K562 (cell line): ENCODE results near the gene BNIP5. TPM values are rescaled to one million over a fixed set of nuclear protein-coding genes. Genes with fewer than 3 reads are reported as not detected.

Experiments
- ATAC-seq: fragments of 200-7000 bp; cut with Tn5 transposase; 3 replicates; pipeline ENCODE4 v1.9.1; 2020; ENCODE audit warnings: moderate library complexity
- BruUV-seq: library from RNA; stranded (reverse); fragments of 400-500 nt; replicated peaks from 2 replicates; lab custom pipeline; 2021; lab: Mats Ljungman, UMichigan
- CTCF ChIA-PET: fragments of 300-600 bp; formaldehyde crosslinking; extraction: SDS; loops from one replicate; lab custom pipeline; 2021; ENCODE audit warnings: low intra/inter-chr PET ratio; lab: Yijun Ruan, JAX
- POLR2A ChIA-PET: fragments of 300-600, 350-650 bp; sonication (Branson Sonifier 250); formaldehyde crosslinking; extraction: SDS; loops from one replicate; lab custom pipeline; 2021; ENCODE audit warnings: antibody characterized with exemption, inconsistent platforms; lab: Yijun Ruan, JAX
- DNase-seq, 4 experiments: peaks; one replicate each; pipeline versions ENCODE4 v3.0.0 to v3.0.0-alpha.2; 2011 to 2018; ENCODE audit warnings: low spot score in 3 of 4, mixed read lengths in 3 of 4; ENCODE audit errors: extremely low read depth in 1 of 4
- FAIRE-seq: peaks from 2 replicates; lab custom pipeline; 2011; peaks lifted over from hg19 to GRCh38; lab: Jason Lieb, UNC
- H2AFZ ChIP-seq: 2 replicates; pipeline ENCODE4 v1.6.0; 2011; ENCODE audit warnings: low read depth, low read length, control low read depth, inconsistent platforms
- H3K27ac ChIP-seq: fragments of 200-600 bp; 3 replicates; pipeline ENCODE4 v1.8.0; 2011; ENCODE audit warnings: low read depth, mild to moderate bottlenecking, control low read depth, inconsistent platforms, low read length, moderate library complexity, mixed read lengths; ENCODE audit errors: extremely low read depth
- H3K27me3 ChIP-seq, 2 experiments: fragments of 300-600 bp in 1 of 2; 2 replicates in 1 of 2; 3 replicates in 1 of 2; pipeline versions ENCODE4 v1.6.0 to v1.8.0; 2011; ENCODE audit warnings: inconsistent platforms in 2 of 2, low read length in 2 of 2, mild to moderate bottlenecking in 1 of 2, mixed read lengths in 1 of 2, moderate library complexity in 1 of 2; ENCODE audit not compliant: control insufficient read depth in 2 of 2, insufficient read depth in 2 of 2
- H3K36me3 ChIP-seq: fragments of 300-600 bp; 3 replicates; pipeline ENCODE4 v1.8.0; 2011; ENCODE audit warnings: mild to moderate bottlenecking, low read length, inconsistent platforms; ENCODE audit not compliant: control insufficient read depth, insufficient read depth
- H3K4me1 ChIP-seq, 2 experiments: fragments of 200-600 bp in 1 of 2; replicated peaks in 1 of 2; 2 replicates in 1 of 2; 3 replicates in 1 of 2; pipeline versions ENCODE4 v1.5.1 to v1.8.0; 2011; ENCODE audit warnings: inconsistent platforms in 2 of 2, low read length in 2 of 2, mild to moderate bottlenecking in 1 of 2, mixed read lengths in 1 of 2, moderate library complexity in 1 of 2; ENCODE audit not compliant: control insufficient read depth in 2 of 2, insufficient read depth in 2 of 2
- H3K4me2 ChIP-seq: 2 replicates; pipeline ENCODE4 v1.6.1; 2011; ENCODE audit warnings: low read length, control low read depth, inconsistent platforms, mixed read lengths; ENCODE audit not compliant: insufficient read depth
- H3K4me3 ChIP-seq: fragments of 200-600 bp; sonication (generic), shearing (Covaris generic); 2 replicates; pipeline ENCODE4 v1.5.1; 2016; ENCODE audit warnings: control low read depth, inconsistent platforms
- H3K79me2 ChIP-seq: fragments of 200-600 bp; 3 replicates; pipeline ENCODE4 v1.8.0; 2011; ENCODE audit warnings: low read length, inconsistent platforms; ENCODE audit not compliant: control insufficient read depth, insufficient read depth
- H3K9ac ChIP-seq, 2 experiments: 2 replicates each; pipeline versions ENCODE4 v1.6.0 to v1.6.1; 2011; ENCODE audit warnings: low read depth in 2 of 2, low read length in 2 of 2, control low read depth in 1 of 2, inconsistent platforms in 1 of 2, mild to moderate bottlenecking in 1 of 2, mixed read lengths in 1 of 2; ENCODE audit not compliant: insufficient read depth in 1 of 2
- H3K9me1 ChIP-seq: one replicate; pipeline ENCODE4 v1.6.0; 2011; ENCODE audit warnings: inconsistent platforms, mild to moderate bottlenecking, low read length, moderate library complexity; ENCODE audit not compliant: control insufficient read depth, insufficient read depth
- H3K9me3 ChIP-seq: replicated peaks from 2 replicates; pipeline ENCODE4 v1.5.1; 2011; ENCODE audit warnings: low read depth, low read length, inconsistent platforms; ENCODE audit not compliant: control insufficient read depth, insufficient read depth
- H4K20me1 ChIP-seq: replicated peaks from 2 replicates; pipeline ENCODE4 v1.6.1; 2011; ENCODE audit warnings: low read length, inconsistent platforms, mixed read lengths; ENCODE audit not compliant: control insufficient read depth, insufficient read depth
- ATF7 ChIP-seq: fragments of 450-650 bp; IDR thresholded peaks from 2 replicates; pipeline ENCODE4 v1.7.1; 2014; ENCODE audit warnings: mild to moderate bottlenecking, moderate library complexity
- BHLHE40 ChIP-seq: IDR thresholded peaks from 2 replicates; pipeline ENCODE4 v1.6.1; 2011; ENCODE audit warnings: low read length, improper control_type of control experiment
- CTBP1 ChIP-seq: fragments of 450-650 bp; IDR thresholded peaks from 2 replicates; pipeline ENCODE4 v1.6.1; 2016; ENCODE audit warnings: borderline replicate concordance
- EGR1 ChIP-seq: fragments of 450-650 bp; conservative IDR thresholded peaks from 2 replicates; pipeline ENCODE4 v1.6.1; 2017; ENCODE audit warnings: mild to moderate bottlenecking
- FOSL1 ChIP-seq: fragments of 200-800 bp; sonication (Bioruptor generic); conservative IDR thresholded peaks from 2 replicates; pipeline ENCODE4 v1.6.1; 2016; ENCODE audit warnings: missing genetic modification characterization, missing compliant biosample characterization
- JUN ChIP-seq, 2 experiments: sonication (generic) in 1 of 2; formaldehyde crosslinking in 1 of 2; IDR thresholded peaks; 2 replicates each; pipeline versions ENCODE4 v1.6.1 to v1.8.0; 2012 to 2022; ENCODE audit warnings: borderline replicate concordance in 2 of 2, mild to moderate bottlenecking in 2 of 2, improper control_type of control experiment in 1 of 2, low read depth in 1 of 2, low read length in 1 of 2, missing genetic modification reagents in 1 of 2
- JUND ChIP-seq, 2 experiments: IDR thresholded peaks; 2 replicates in 1 of 2; 3 replicates in 1 of 2; pipeline ENCODE4 v1.6.1; 2011; ENCODE audit warnings: borderline replicate concordance in 2 of 2, low read depth in 2 of 2, low read length in 2 of 2, improper control_type of control experiment in 1 of 2, missing biosample characterization in 1 of 2, missing genetic modification characterization in 1 of 2, missing genetic modification reagents in 1 of 2
- MAZ ChIP-seq, 2 experiments: fragments of 450-650 bp in 1 of 2; sonication (generic) in 1 of 2; formaldehyde crosslinking; IDR thresholded peaks in 1 of 2; conservative IDR thresholded peaks in 1 of 2; 2 replicates each; pipeline versions ENCODE4 v1.4.0 to v1.5.0; 2020; ENCODE audit warnings: mild to moderate bottlenecking in 1 of 2, missing genetic modification reagents in 1 of 2
- RAD21 ChIP-seq, 2 experiments: fragments of 250-450 bp in 1 of 2; fragments of 450-650 bp in 1 of 2; sonication (Bioruptor Pico) in 1 of 2; formaldehyde crosslinking in 1 of 2; IDR thresholded peaks in 1 of 2; conservative IDR thresholded peaks in 1 of 2; 2 replicates each; pipeline versions ENCODE4 v1.4.0 to v1.8.0; 2020 to 2022; ENCODE audit warnings: mild to moderate bottlenecking in 2 of 2, moderate library complexity in 1 of 2
- WGBS: fragments of 100-300 bp; shearing (Covaris generic); methylation state at CpG from one replicate; pipeline ENCODE4 v1.1.6; 2016; ENCODE audit warnings: low coverage, mixed read lengths; ENCODE audit not compliant: insufficient coverage; ENCODE audit errors: missing lambda C conversion rate; 5-methylcytosine and 5-hydroxymethylcytosine counted together
- in situ Hi-C: fragments of 300-500 bp; cut with MboI; formaldehyde crosslinking; loops from 4 replicates; pipeline ENCODE4 v1.15.0; 2018; ENCODE audit warnings: inconsistent platforms, mixed read lengths
- intact Hi-C: fragments of 100-400 bp; cut with micrococcal nuclease; formaldehyde crosslinking; loops from 2 replicates; pipeline ENCODE4 v1.14.2; 2022
- polyA plus RNA-seq, 8 experiments: library from polyadenylated mRNA; depleted of rRNA in 4 of 8; stranded (reverse) in 5 of 8; unstranded in 3 of 8; fragments of >200 nt; fragmentation: Nextera tagmentation in 2 of 8; fragmentation: Illumina TruSeq in 1 of 8; extraction: Ambion mirVana in 2 of 8; extraction: Trizol in 1 of 8; gene quantifications; 2 replicates each; pipeline versions ENCODE4 v1.2.1 to v1.2.3, GENCODE V29; 2011 to 2014; ENCODE audit warnings: inconsistent platforms in 1 of 8, missing spikeins in 1 of 8
- total RNA-seq, 7 experiments: library from RNA; depleted of rRNA in 6 of 7; stranded (reverse); fragments of >200 nt in 6 of 7; fragmentation: Illumina TruSeq in 2 of 7; extraction: Trizol in 2 of 7; gene quantifications; 2 replicates each; pipeline versions ENCODE4 v1.2.1 to v1.2.3, GENCODE V29; 2011 to 2021; ENCODE audit warnings: low replicate concordance in 1 of 7
- TF ChIP-seq, protein P1 (sequence below): IDR thresholded peaks from 2 replicates; pipeline ENCODE4 v1.6.1; 2014; ENCODE audit warnings: antibody characterized with exemption
- TF ChIP-seq, protein P2 (sequence below): fragments of 450-650 bp; conservative IDR thresholded peaks from 2 replicates; pipeline ENCODE4 v1.6.1; 2016; ENCODE audit warnings: missing genetic modification characterization, low read depth, mild to moderate bottlenecking, control low read depth, missing compliant biosample characterization
- TF ChIP-seq, protein P3 (sequence below): fragments of 450-650 bp; IDR thresholded peaks from 2 replicates; pipeline ENCODE4 v1.6.1; 2016
- TF ChIP-seq, protein P4 (sequence below), 3 experiments: IDR thresholded peaks in 2 of 3; conservative IDR thresholded peaks in 1 of 3; 2 replicates each; pipeline ENCODE4 v1.5.1; 2011 to 2012; ENCODE audit warnings: low read length in 3 of 3, mild to moderate bottlenecking in 3 of 3, control low read depth in 2 of 3, improper control_type of control experiment in 1 of 3, inconsistent platforms in 1 of 3, low read depth in 1 of 3, mixed read lengths in 1 of 3, moderate library complexity in 1 of 3; ENCODE audit not compliant: insufficient read depth in 2 of 3

Gene BNIP5
- total and polyA plus RNA-seq, 9 of the 15 experiments (the other 6 are each of a cell fraction or from before 2014, with no cell fraction given), result not detected

DNA sequence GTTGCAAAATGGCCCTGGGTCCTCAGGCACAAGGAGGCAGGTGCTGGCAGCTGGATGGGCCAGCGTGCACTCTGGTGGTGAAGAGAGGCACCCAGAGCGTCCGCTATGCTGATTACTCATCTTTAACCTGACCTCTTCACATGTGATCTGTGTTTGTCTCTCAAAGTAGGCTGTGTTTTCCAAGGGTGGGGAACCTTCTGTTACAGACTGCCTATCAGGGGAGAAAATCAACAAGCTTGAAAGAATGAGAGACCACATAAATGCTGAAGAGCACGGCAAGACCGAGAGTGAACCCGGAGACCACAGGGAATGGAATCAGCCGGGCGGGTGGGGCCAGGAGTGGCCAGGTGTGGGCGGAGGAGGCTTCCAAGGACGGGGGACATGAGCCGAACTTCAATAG lies 16.2 kb downstream of the BNIP5 start:
- Histone ChIP-seq H3K4me2 (peak overlapping the region; percentile 3; the same call in 1 of the 2 replicates), H3K36me3 (no peaks in the 10 kb centered on the region), H3K4me3 (no peak overlapping the region), H3K27ac (no peak overlapping the region), H3K9me3 (no peaks in the 10 kb centered on the region), H3K9ac (no peak overlapping the region), H3K27me3 (peaks cover 25 to 74% of the 10 kb centered on the region in 2 experiments; a peak in 4 of 5 replicates), H3K79me2 (no peaks in the 10 kb centered on the region), H3K4me1 (peaks cover 0 to 5% of the 10 kb centered on the region in 2 experiments; a peak in 1 of 5 replicates), H3K9me1 (no peaks in the 10 kb centered on the region), H2AFZ (0 out of 2 replicates have a peak overlapping the region, but pooled peaks have one; percentile 12), H4K20me1 (no peaks in the 10 kb centered on the region; the same call in 1 of the 2 replicates)
- DNase-seq, result peak in 1 of 4 experiments; percentile 30
- FAIRE-seq, result peak; percentile 52
- in situ Hi-C loops (no loop called here), intact Hi-C loops (no loop called here)
- peak; percentile 65 for ATAC-seq
- BruUV-seq, result no TSS peak
- 2% methylated on average over 11 of the region's 11 CpGs for WGBS
- CTCF ChIA-PET, result interaction anchor here (0.5 kb wide), 1 partner anchor 1179 kb away, joined by 3 read pairs; the partner anchor contains the start of gene TCP11
- POLR2A ChIA-PET, result interaction anchor here (0.8 to 1.5 kb wide), 5 partner anchors 8 to 38 kb away, joined by 3 to 6 read pairs (median 3); no protein-coding TSS in a partner anchor
- TF ChIP-seq RAD21 (CRISPR knock-in tag; conservative IDR thresholded peaks at IDR 0.05 in 1 of 2, IDR thresholded peaks at IDR 0.05 in 1 of 2) (peak in 1 of 2 experiments; percentile 42; a peak in 3 of 4 replicates), CTBP1 (peak; percentile 42; the same call in 1 of the 2 replicates), EGR1 (peak; percentile 53), JUND (IDR thresholded peaks at IDR 0.05; ENCODE audit: borderline replicate concordance, low read depth, low read length) (peak; percentile 74; the same call in 1 of the 2 replicates), JUND (tag; IDR thresholded peaks at IDR 0.05; ENCODE audit: borderline replicate concordance, low read depth, low read length) (peak; percentile 38; the same call in 1 of the 3 replicates), BHLHE40 (peak; percentile 34; the same call in 1 of the 2 replicates), MAZ (CRISPR knock-in tag; conservative IDR thresholded peaks at IDR 0.05 in 1 of 2, IDR thresholded peaks at IDR 0.05 in 1 of 2) (peak; percentile 20 to 27; a peak in 1 of 4 replicates), JUN (IDR thresholded peaks at IDR 0.05; ENCODE audit: borderline replicate concordance, low read depth, low read length) (peak; percentile 55; the same call in 1 of the 2 replicates), JUN (CRISPR knock-in tag; IDR thresholded peaks at IDR 0.05; ENCODE audit: borderline replicate concordance) (no peak), ATF7 (0 out of 2 replicates have a peak, but pooled peaks have one; percentile 12), FOSL1 (peak; percentile 79)
- TF ChIP-seq, protein P1, sequence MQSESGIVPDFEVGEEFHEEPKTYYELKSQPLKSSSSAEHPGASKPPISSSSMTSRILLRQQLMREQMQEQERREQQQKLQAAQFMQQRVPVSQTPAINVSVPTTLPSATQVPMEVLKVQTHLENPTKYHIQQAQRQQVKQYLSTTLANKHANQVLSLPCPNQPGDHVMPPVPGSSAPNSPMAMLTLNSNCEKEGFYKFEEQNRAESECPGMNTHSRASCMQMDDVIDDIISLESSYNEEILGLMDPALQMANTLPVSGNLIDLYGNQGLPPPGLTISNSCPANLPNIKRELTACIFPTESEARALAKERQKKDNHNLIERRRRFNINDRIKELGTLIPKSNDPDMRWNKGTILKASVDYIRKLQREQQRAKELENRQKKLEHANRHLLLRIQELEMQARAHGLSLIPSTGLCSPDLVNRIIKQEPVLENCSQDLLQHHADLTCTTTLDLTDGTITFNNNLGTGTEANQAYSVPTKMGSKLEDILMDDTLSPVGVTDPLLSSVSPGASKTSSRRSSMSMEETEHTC, result peak; percentile 37; the same call in 1 of the 2 replicates
- TF ChIP-seq, protein P2, sequence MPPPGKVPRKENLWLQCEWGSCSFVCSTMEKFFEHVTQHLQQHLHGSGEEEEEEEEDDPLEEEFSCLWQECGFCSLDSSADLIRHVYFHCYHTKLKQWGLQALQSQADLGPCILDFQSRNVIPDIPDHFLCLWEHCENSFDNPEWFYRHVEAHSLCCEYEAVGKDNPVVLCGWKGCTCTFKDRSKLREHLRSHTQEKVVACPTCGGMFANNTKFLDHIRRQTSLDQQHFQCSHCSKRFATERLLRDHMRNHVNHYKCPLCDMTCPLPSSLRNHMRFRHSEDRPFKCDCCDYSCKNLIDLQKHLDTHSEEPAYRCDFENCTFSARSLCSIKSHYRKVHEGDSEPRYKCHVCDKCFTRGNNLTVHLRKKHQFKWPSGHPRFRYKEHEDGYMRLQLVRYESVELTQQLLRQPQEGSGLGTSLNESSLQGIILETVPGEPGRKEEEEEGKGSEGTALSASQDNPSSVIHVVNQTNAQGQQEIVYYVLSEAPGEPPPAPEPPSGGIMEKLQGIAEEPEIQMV (tag), result peak; percentile 82
- TF ChIP-seq, protein P3, sequence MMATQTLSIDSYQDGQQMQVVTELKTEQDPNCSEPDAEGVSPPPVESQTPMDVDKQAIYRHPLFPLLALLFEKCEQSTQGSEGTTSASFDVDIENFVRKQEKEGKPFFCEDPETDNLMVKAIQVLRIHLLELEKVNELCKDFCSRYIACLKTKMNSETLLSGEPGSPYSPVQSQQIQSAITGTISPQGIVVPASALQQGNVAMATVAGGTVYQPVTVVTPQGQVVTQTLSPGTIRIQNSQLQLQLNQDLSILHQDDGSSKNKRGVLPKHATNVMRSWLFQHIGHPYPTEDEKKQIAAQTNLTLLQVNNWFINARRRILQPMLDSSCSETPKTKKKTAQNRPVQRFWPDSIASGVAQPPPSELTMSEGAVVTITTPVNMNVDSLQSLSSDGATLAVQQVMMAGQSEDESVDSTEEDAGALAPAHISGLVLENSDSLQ, result peak; percentile 41; the same call in 1 of the 2 replicates
- TF ChIP-seq, protein P4, sequence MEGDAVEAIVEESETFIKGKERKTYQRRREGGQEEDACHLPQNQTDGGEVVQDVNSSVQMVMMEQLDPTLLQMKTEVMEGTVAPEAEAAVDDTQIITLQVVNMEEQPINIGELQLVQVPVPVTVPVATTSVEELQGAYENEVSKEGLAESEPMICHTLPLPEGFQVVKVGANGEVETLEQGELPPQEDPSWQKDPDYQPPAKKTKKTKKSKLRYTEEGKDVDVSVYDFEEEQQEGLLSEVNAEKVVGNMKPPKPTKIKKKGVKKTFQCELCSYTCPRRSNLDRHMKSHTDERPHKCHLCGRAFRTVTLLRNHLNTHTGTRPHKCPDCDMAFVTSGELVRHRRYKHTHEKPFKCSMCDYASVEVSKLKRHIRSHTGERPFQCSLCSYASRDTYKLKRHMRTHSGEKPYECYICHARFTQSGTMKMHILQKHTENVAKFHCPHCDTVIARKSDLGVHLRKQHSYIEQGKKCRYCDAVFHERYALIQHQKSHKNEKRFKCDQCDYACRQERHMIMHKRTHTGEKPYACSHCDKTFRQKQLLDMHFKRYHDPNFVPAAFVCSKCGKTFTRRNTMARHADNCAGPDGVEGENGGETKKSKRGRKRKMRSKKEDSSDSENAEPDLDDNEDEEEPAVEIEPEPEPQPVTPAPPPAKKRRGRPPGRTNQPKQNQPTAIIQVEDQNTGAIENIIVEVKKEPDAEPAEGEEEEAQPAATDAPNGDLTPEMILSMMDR (IDR thresholded peaks at IDR 0.05 in 2 of 3, conservative IDR thresholded peaks at IDR 0.05 in 1 of 3; ENCODE audit: insufficient read depth in 2 of 3, low read depth in 1 of 3, low read length in 3 of 3), result peak in 2 of 3 experiments; percentile 34 to 35; a peak in 2 of 6 replicates
